Brain pericyte (primary cell): ENCODE measurements around the gene RHOD.

Experiments used
- DNase-seq: peaks from one replicate; pipeline ENCODE4 v3.0.0-alpha.2; 2012; ENCODE audit warnings: low read depth, low spot score

RHOD gene

GRCh38 chr11:67056267-67057204 is at the start of gene RHOD:
Gene RHOD, plus strand, starts transcription at chr11:67056847. Its CDS starts 56 bp downstream, at chr11:67056903.
- DNase-seq, result no peak

GRCh38 chr11:67007126-67007525 is 49.5 kb upstream of the RHOD start:
- DNase-seq, result no peak

- no peak for DNase-seq
Measured at GRCh38 chr11:67010296-67010905, 46.2 kb upstream of the RHOD start.

GRCh38 chr11:67013511-67014045 is 43.1 kb upstream of the RHOD start:
- DNase-seq, result no peak

- DNase-seq, result no peak
Measured at GRCh38 chr11:67014343-67014742, 42.3 kb upstream of the RHOD start.

GRCh38 chr11:67015048-67015447 is 41.6 kb upstream of the RHOD start:
- no peak for DNase-seq

GRCh38 chr11:67016550-67016949 is 40.1 kb upstream of the RHOD start:
- DNase-seq, result no peak

- DNase-seq, result no peak
Measured at GRCh38 chr11:67020949-67021348, 35.7 kb upstream of the RHOD start.

- DNase-seq, result no peak
Measured at GRCh38 chr11:67022341-67022933, 34.2 kb upstream of the RHOD start.

GRCh38 chr11:67022961-67023956 is 33.4 kb upstream of the RHOD start, which contains the start of gene SYT12:
Gene SYT12, plus strand, starts transcription at chr11:67023134. Its CDS starts 7,011 bp downstream, at chr11:67030145.
- DNase-seq, result no peak

- DNase-seq, result no peak
Measured at GRCh38 chr11:67023957-67024353, 32.7 kb upstream of the RHOD start.

- DNase-seq, result no peak
Measured at GRCh38 chr11:67024410-67024809, 32.2 kb upstream of the RHOD start.

GRCh38 chr11:67024966-67025365 is 31.7 kb upstream of the RHOD start:
- no peak for DNase-seq

- no peak for DNase-seq
Measured at GRCh38 chr11:67025750-67026149, 30.9 kb upstream of the RHOD start.

- DNase-seq, result no peak
Measured at GRCh38 chr11:67026941-67027340, 29.7 kb upstream of the RHOD start.

GRCh38 chr11:67027483-67027930 is 29.1 kb upstream of the RHOD start:
- no peak for DNase-seq

- no peak for DNase-seq
Measured at GRCh38 chr11:67027943-67028542, 28.6 kb upstream of the RHOD start.

GRCh38 chr11:67029146-67029545 is 27.5 kb upstream of the RHOD start:
- no peak for DNase-seq

GRCh38 chr11:67030976-67031375 is 25.7 kb upstream of the RHOD start:
- no peak for DNase-seq

GRCh38 chr11:67031791-67032561 is 24.7 kb upstream of the RHOD start:
- DNase-seq, result no peak
